ENCODE data around the gene FHIT.

The FHIT gene

GRCh38 chr3:60268123-60268522 lies 983.1 kb downstream of the FHIT start:
- H3K4me1 ChIP-seq (ENCODE audit: control insufficient read depth, low read length) = peaks cover 10% of the 10 kb centered on the region
- TF ChIP-seq CTCF (IDR thresholded peaks at IDR 0.05; ENCODE audit: low read depth, low read length, poor library complexity, severe bottlenecking) = no peak
- no peak for TF ChIP-seq EZH2phosphoT487 (IDR thresholded peaks at IDR 0.05; ENCODE audit: borderline replicate concordance, low read length)

GRCh38 chr3:60266444-60266843 lies 984.8 kb downstream of the FHIT start:
- Histone ChIP-seq H3K79me2 (ENCODE audit: control insufficient read depth, low read length) (no peaks in the 10 kb centered on the region), H4K20me1 (ENCODE audit: control insufficient read depth, insufficient read depth, low read depth, low read length) (no peaks in the 10 kb centered on the region), H3K9me2 (replicated peaks; ENCODE audit: control insufficient read depth, low read length) (no peaks in the 10 kb centered on the region), H3K9me3 (ENCODE audit: control insufficient read depth, insufficient read depth, low read length) (no peaks in the 10 kb centered on the region), H3K4me3 (ENCODE audit: low read length) (no peak overlapping the region), H3K36me3 (ENCODE audit: control insufficient read depth, low read length) (no peaks in the 10 kb centered on the region), H3K27me3 (ENCODE audit: control insufficient read depth, low read length) (no peaks in the 10 kb centered on the region), H3K27ac (ENCODE audit: low read depth, low read length) (no peak overlapping the region), H3F3A (ENCODE audit: control insufficient read depth, insufficient read depth) (no peaks in the 10 kb centered on the region), H3K4me2 (ENCODE audit: low read length) (no peak overlapping the region), H3K4me1 (ENCODE audit: control insufficient read depth, low read length) (peaks cover 10% of the 10 kb centered on the region)
- TF ChIP-seq CTCF (IDR thresholded peaks at IDR 0.05; ENCODE audit: low read depth, low read length, poor library complexity, severe bottlenecking) (no peak), EZH2phosphoT487 (IDR thresholded peaks at IDR 0.05; ENCODE audit: borderline replicate concordance, low read length) (no peak)

More at GRCh38 chr3:60268123-60268522, 983.1 kb downstream of the FHIT start:
- Histone ChIP-seq H3F3A (ENCODE audit: control insufficient read depth, insufficient read depth) (no peaks in the 10 kb centered on the region), H3K27ac (ENCODE audit: low read depth, low read length) (no peak overlapping the region), H3K79me2 (ENCODE audit: control insufficient read depth, low read length) (no peaks in the 10 kb centered on the region), H3K36me3 (ENCODE audit: control insufficient read depth, low read length) (no peaks in the 10 kb centered on the region), H3K9me2 (replicated peaks; ENCODE audit: control insufficient read depth, low read length) (no peaks in the 10 kb centered on the region), H3K27me3 (ENCODE audit: control insufficient read depth, low read length) (no peaks in the 10 kb centered on the region), H3K9me3 (ENCODE audit: control insufficient read depth, insufficient read depth, low read length) (no peaks in the 10 kb centered on the region), H3K4me3 (ENCODE audit: low read length) (no peak overlapping the region), H3K4me2 (ENCODE audit: low read length) (no peak overlapping the region), H4K20me1 (ENCODE audit: control insufficient read depth, insufficient read depth, low read depth, low read length) (no peaks in the 10 kb centered on the region)

GRCh38 chr3:60263191-60263590 lies 988.1 kb downstream of the FHIT start:
- Histone ChIP-seq H4K20me1 (ENCODE audit: control insufficient read depth, insufficient read depth, low read depth, low read length) (no peaks in the 10 kb centered on the region), H3K9me2 (replicated peaks; ENCODE audit: control insufficient read depth, low read length) (no peaks in the 10 kb centered on the region), H3K36me3 (ENCODE audit: control insufficient read depth, low read length) (no peaks in the 10 kb centered on the region), H3K4me2 (ENCODE audit: low read length) (no peak overlapping the region), H3K9me3 (ENCODE audit: control insufficient read depth, insufficient read depth, low read length) (no peaks in the 10 kb centered on the region), H3K4me1 (ENCODE audit: control insufficient read depth, low read length) (peaks cover 6% of the 10 kb centered on the region), H3K27me3 (ENCODE audit: control insufficient read depth, low read length) (no peaks in the 10 kb centered on the region), H3K79me2 (ENCODE audit: control insufficient read depth, low read length) (no peaks in the 10 kb centered on the region), H3K4me3 (ENCODE audit: low read length) (no peak overlapping the region), H3K27ac (ENCODE audit: low read depth, low read length) (no peak overlapping the region), H3F3A (ENCODE audit: control insufficient read depth, insufficient read depth) (no peaks in the 10 kb centered on the region)
- TF ChIP-seq CTCF (IDR thresholded peaks at IDR 0.05; ENCODE audit: low read depth, low read length, poor library complexity, severe bottlenecking) = no peak
- no peak for TF ChIP-seq EZH2phosphoT487 (IDR thresholded peaks at IDR 0.05; ENCODE audit: borderline replicate concordance, low read length)

GRCh38 chr3:60262546-60262945 lies 988.7 kb downstream of the FHIT start:
- H3K4me2 ChIP-seq (ENCODE audit: low read length) = no peak overlapping the region
- no peak overlapping the region for H3K4me3 ChIP-seq (ENCODE audit: low read length)
- no peaks in the 10 kb centered on the region for H3K27me3 ChIP-seq (ENCODE audit: control insufficient read depth, low read length)
- peaks cover under 1% of the 10 kb centered on the region for H3K4me1 ChIP-seq (ENCODE audit: control insufficient read depth, low read length)
- no peaks in the 10 kb centered on the region for H3K79me2 ChIP-seq (ENCODE audit: control insufficient read depth, low read length)
- H3K27ac ChIP-seq (ENCODE audit: low read depth, low read length) = no peak overlapping the region
- H4K20me1 ChIP-seq (ENCODE audit: control insufficient read depth, insufficient read depth, low read depth, low read length) = no peaks in the 10 kb centered on the region
- no peaks in the 10 kb centered on the region for H3K36me3 ChIP-seq (ENCODE audit: control insufficient read depth, low read length)
- no peaks in the 10 kb centered on the region for H3F3A ChIP-seq (ENCODE audit: control insufficient read depth, insufficient read depth)
- no peaks in the 10 kb centered on the region for H3K9me2 ChIP-seq (replicated peaks; ENCODE audit: control insufficient read depth, low read length)
- TF ChIP-seq CTCF (IDR thresholded peaks at IDR 0.05; ENCODE audit: low read depth, low read length, poor library complexity, severe bottlenecking) = no peak
- no peak for TF ChIP-seq EZH2phosphoT487 (IDR thresholded peaks at IDR 0.05; ENCODE audit: borderline replicate concordance, low read length)
- H3K9me3 ChIP-seq (ENCODE audit: control insufficient read depth, insufficient read depth, low read length) = no peaks in the 10 kb centered on the region
